Measurements from ENCODE around the gene FANCI. TPM values are rescaled to one million over a fixed set of nuclear protein-coding genes. Genes with fewer than 3 reads are reported as not detected.

The FANCI gene
- total RNA-seq, 1 experiment from 2014 or later = 112 TPM

GRCh38 chr15:89217686-89218376, 25.9 kb upstream of the FANCI start:
- Histone ChIP-seq H3K4me1 (ENCODE audit: control insufficient read depth in 1 of 2, insufficient read depth in 2 of 2, low read length in 2 of 2) (peaks cover 0 to 8% of the 10 kb centered on the region in 2 experiments; a peak in 2 of 4 replicates), H3K9me3 (ENCODE audit: control insufficient read depth in 1 of 2, insufficient read depth in 1 of 2, low read depth in 1 of 2, low read length in 2 of 2) (no peaks in the 10 kb centered on the region), H4K20me1 (ENCODE audit: insufficient read depth) (no peaks in the 10 kb centered on the region), H3K4me3 (replicated peaks in 1 of 2; ENCODE audit: low read depth in 1 of 2, low read length in 2 of 2) (no peak overlapping the region), H3K27ac (ENCODE audit: low read depth, low read length) (no peak overlapping the region), H3K79me2 (ENCODE audit: insufficient read depth, low read length) (no peaks in the 10 kb centered on the region), H3K36me3 (ENCODE audit: control insufficient read depth in 1 of 2, insufficient read depth in 2 of 2, low read length in 2 of 2) (no peaks in the 10 kb centered on the region), H3K9me2 (ENCODE audit: insufficient read depth) (no peaks in the 10 kb centered on the region), H3K4me2 (ENCODE audit: low read length) (no peak overlapping the region), H2AFZ (ENCODE audit: low read depth, low read length, poor library complexity, severe bottlenecking) (no peak overlapping the region), H3K27me3 (ENCODE audit: insufficient read depth, low read length) (no peaks in the 10 kb centered on the region), H3K9ac (ENCODE audit: low read length) (no peak overlapping the region)
- TF ChIP-seq ZFX (IDR thresholded peaks at IDR 0.05) = no peak
- no peak for TF ChIP-seq EZH2 (IDR thresholded peaks at IDR 0.05)
- TF ChIP-seq ELF1 (IDR thresholded peaks at IDR 0.05; ENCODE audit: borderline replicate concordance, low read depth) = no peak
- TF ChIP-seq, protein P1, sequence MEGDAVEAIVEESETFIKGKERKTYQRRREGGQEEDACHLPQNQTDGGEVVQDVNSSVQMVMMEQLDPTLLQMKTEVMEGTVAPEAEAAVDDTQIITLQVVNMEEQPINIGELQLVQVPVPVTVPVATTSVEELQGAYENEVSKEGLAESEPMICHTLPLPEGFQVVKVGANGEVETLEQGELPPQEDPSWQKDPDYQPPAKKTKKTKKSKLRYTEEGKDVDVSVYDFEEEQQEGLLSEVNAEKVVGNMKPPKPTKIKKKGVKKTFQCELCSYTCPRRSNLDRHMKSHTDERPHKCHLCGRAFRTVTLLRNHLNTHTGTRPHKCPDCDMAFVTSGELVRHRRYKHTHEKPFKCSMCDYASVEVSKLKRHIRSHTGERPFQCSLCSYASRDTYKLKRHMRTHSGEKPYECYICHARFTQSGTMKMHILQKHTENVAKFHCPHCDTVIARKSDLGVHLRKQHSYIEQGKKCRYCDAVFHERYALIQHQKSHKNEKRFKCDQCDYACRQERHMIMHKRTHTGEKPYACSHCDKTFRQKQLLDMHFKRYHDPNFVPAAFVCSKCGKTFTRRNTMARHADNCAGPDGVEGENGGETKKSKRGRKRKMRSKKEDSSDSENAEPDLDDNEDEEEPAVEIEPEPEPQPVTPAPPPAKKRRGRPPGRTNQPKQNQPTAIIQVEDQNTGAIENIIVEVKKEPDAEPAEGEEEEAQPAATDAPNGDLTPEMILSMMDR (IDR thresholded peaks at IDR 0.05 in 2 of 3, conservative IDR thresholded peaks at IDR 0.05 in 1 of 3; ENCODE audit: borderline replicate concordance in 1 of 3, insufficient read depth in 1 of 3, low read depth in 2 of 3, low read length in 2 of 3) = no peak
- TF ChIP-seq ZNF274 (IDR thresholded peaks at IDR 0.05; ENCODE audit: low read depth, low read length) = no peak
- no peak for TF ChIP-seq SRF (IDR thresholded peaks at IDR 0.05; ENCODE audit: low read depth)
- TF ChIP-seq RAD21 (IDR thresholded peaks at IDR 0.05; ENCODE audit: low read depth) = no peak
- no peak for TF ChIP-seq POLR2A (IDR thresholded peaks at IDR 0.05; ENCODE audit: borderline replicate concordance, extremely low read depth, insufficient read depth, insufficient read length)
- TF ChIP-seq POLR2AphosphoS5 (IDR thresholded peaks at IDR 0.05; ENCODE audit: low read depth, low read length) = no peak
- TF ChIP-seq, protein P2, sequence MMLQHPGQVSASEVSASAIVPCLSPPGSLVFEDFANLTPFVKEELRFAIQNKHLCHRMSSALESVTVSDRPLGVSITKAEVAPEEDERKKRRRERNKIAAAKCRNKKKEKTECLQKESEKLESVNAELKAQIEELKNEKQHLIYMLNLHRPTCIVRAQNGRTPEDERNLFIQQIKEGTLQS (IDR thresholded peaks at IDR 0.05) = no peak
- no peak for TF ChIP-seq ZBTB33 (IDR thresholded peaks at IDR 0.05; ENCODE audit: extremely low read depth, insufficient replicate concordance, low read length)
- no peak for TF ChIP-seq TCF7L2 (IDR thresholded peaks at IDR 0.05; ENCODE audit: borderline replicate concordance, extremely low read depth, insufficient read depth, insufficient read length)
- no peak for TF ChIP-seq YY1 (IDR thresholded peaks at IDR 0.05; ENCODE audit: extremely low read depth, insufficient replicate concordance, low read depth, low read length)
- TF ChIP-seq CEBPB (IDR thresholded peaks at IDR 0.05; ENCODE audit: low read depth) = no peak
- no peak for TF ChIP-seq FOSL1 (IDR thresholded peaks at IDR 0.05; ENCODE audit: low read depth)
- no peak for TF ChIP-seq EZH2phosphoT487 (IDR thresholded peaks at IDR 0.05; ENCODE audit: borderline replicate concordance)
- TF ChIP-seq JUND (IDR thresholded peaks at IDR 0.05) = no peak
- TF ChIP-seq SP1 (IDR thresholded peaks at IDR 0.05; ENCODE audit: low read depth) = no peak
- no peak for TF ChIP-seq EGR1 (IDR thresholded peaks at IDR 0.05; ENCODE audit: low read depth)
- no peak for TF ChIP-seq REST (IDR thresholded peaks at IDR 0.05; ENCODE audit: low read depth)
- RAD21 ChIA-PET (ENCODE audit: low non-redundant PET in 1 of 2, low total read pairs in 2 of 2, uncharacterized antibody in 2 of 2, unreplicated experiment in 2 of 2) = no interaction called here
- CTCF ChIA-PET = interaction anchor here (1.9 kb wide), 1 partner anchor 11 kb away, joined by 11 read pairs; no protein-coding TSS in a partner anchor
- POLR2A ChIA-PET = no interaction called here
- BruUV-seq (replicated peaks) = no TSS peak
- no peak for DNase-seq (ENCODE audit: low read depth, low spot score)
- ATAC-seq = no peak
- intact Hi-C loops (cut with micrococcal nuclease) = no loop called here
